CD4-positive, alpha-beta T cell (primary cell): ENCODE data around the gene ZDHHC1. TPM values are rescaled to one million over a fixed set of nuclear protein-coding genes. Genes with fewer than 3 reads are reported as not detected.

Experiments
- ATAC-seq: fragments of 200-7000 bp; cut with Tn5 transposase; one replicate; pipeline ENCODE4 v1.10.0; 2022; ENCODE audit warnings: mild to moderate bottlenecking; ENCODE audit not compliant: poor library complexity
- CTCF ChIA-PET: fragments of 350-600 bp; sonication (Branson Sonifier 250); formaldehyde crosslinking; loops from one replicate; lab custom pipeline; 2021; ENCODE audit warnings: antibody characterized with exemption, inconsistent platforms; lab: Charles Lee
- POLR2A ChIA-PET: fragments of 350-600 bp; sonication (Branson Sonifier 250); formaldehyde crosslinking; loops from one replicate; lab custom pipeline; 2021; ENCODE audit warnings: antibody characterized with exemption, inconsistent platforms; lab: Charles Lee
- DNase-seq, 14 experiments: peaks; one replicate each; pipeline ENCODE4 v3.0.0-alpha.2; 2013 to 2020; ENCODE audit warnings: mixed read lengths in 2 of 14
- H3K27ac ChIP-seq, 2 donors: one replicate each; pipeline versions ENCODE4 v1.5.1 to v1.7.0; 2013; ENCODE audit warnings: low read length in 2 of 2, low read depth in 1 of 2, mild to moderate bottlenecking in 1 of 2
- H3K27me3 ChIP-seq, 2 experiments: 1 replicate in 1 of 2; 2 replicates in 1 of 2; pipeline versions ENCODE4 v1.6.1 to v1.7.0; 2013; ENCODE audit warnings: low read length in 2 of 2, control low read depth in 1 of 2, mild to moderate bottlenecking in 1 of 2, moderate library complexity in 1 of 2; ENCODE audit not compliant: insufficient read depth in 2 of 2, control insufficient read depth in 1 of 2
- H3K36me3 ChIP-seq: one replicate; pipeline ENCODE4 v1.6.1; 2013; ENCODE audit warnings: low read length, control low read depth; ENCODE audit not compliant: insufficient read depth
- H3K4me1 ChIP-seq: one replicate; pipeline ENCODE4 v1.6.1; 2013; ENCODE audit warnings: low read length, control low read depth; ENCODE audit not compliant: insufficient read depth
- H3K4me3 ChIP-seq: one replicate; pipeline ENCODE4 v1.5.1; 2013; ENCODE audit warnings: mild to moderate bottlenecking, low read length, moderate library complexity
- H3K9me3 ChIP-seq, 2 experiments: 1 replicate in 1 of 2; 2 replicates in 1 of 2; pipeline versions ENCODE4 v1.6.1 to v1.7.0; 2013; ENCODE audit warnings: low read length in 2 of 2, mild to moderate bottlenecking in 2 of 2, control low read depth in 1 of 2, moderate library complexity in 1 of 2; ENCODE audit not compliant: control insufficient read depth in 1 of 2, insufficient read depth in 1 of 2
- H3K27ac Mint-ChIP-seq: one replicate; pipeline ENCODE4 v1.8.0; 2020; ENCODE audit warnings: mixed read lengths
- H3K27me3 Mint-ChIP-seq: one replicate; pipeline ENCODE4 v1.8.0; 2021; ENCODE audit warnings: mixed read lengths
- H3K36me3 Mint-ChIP-seq: one replicate; pipeline ENCODE4 v1.8.0; 2021; ENCODE audit warnings: low read depth, mixed read lengths
- H3K4me1 Mint-ChIP-seq: one replicate; pipeline ENCODE4 v1.8.0; 2021; ENCODE audit warnings: low read depth, mixed read lengths
- H3K4me3 Mint-ChIP-seq: one replicate; pipeline ENCODE4 v1.8.0; 2020; ENCODE audit warnings: mild to moderate bottlenecking, mixed read lengths
- H3K9me3 Mint-ChIP-seq: one replicate; pipeline ENCODE4 v1.8.0; 2020; ENCODE audit warnings: mixed read lengths
- CTCF ChIP-seq: fragments of 200-600 bp; IDR thresholded peaks from one replicate; pipeline ENCODE4 v1.8.0; 2022; ENCODE audit warnings: antibody characterized with exemption, mild to moderate bottlenecking
- intact Hi-C, 2 experiments: fragments of 100-400 bp; cut with DNase I in 1 of 2; cut with micrococcal nuclease in 1 of 2; formaldehyde crosslinking; loops; one replicate each; pipeline versions ENCODE4 v1.15.1 to v1.9.0; 2023 to 2025; cut with DNase I, micrococcal nuclease
- total RNA-seq, 174 experiments: library from RNA in 2 of 174; stranded (reverse) in 2 of 174; gene quantifications; one replicate each; pipeline ENCODE4 v1.2.3 and lab custom pipeline; 2021 to 2026

ZDHHC1 gene
- total RNA-seq, 2 experiments from 2014 or later = 0.22 TPM; not detected in 1

GRCh38 chr16:67388191-67388590 lies 28.1 kb downstream of the ZDHHC1 start:
- TF ChIP-seq CTCF = no peak
- Histone ChIP-seq H3K27ac (no peak overlapping the region), H3K36me3 (no peaks in the 10 kb centered on the region), H3K4me3 (no peak overlapping the region), H3K4me1 (peaks cover 8% of the 10 kb centered on the region), H3K27me3 (peaks cover 8 to 9% of the 10 kb centered on the region in 2 experiments), H3K9me3 (no peaks in the 10 kb centered on the region)
- ChIA-PET CTCF (no interaction called here), POLR2A (no interaction called here)
- intact Hi-C loops = no loop called here
- H3K27me3 Mint-ChIP-seq = peaks cover 18% of the 10 kb centered on the region
- H3K9me3 Mint-ChIP-seq = no peaks in the 10 kb centered on the region
- no peak for DNase-seq
- no peaks in the 10 kb centered on the region for H3K36me3 Mint-ChIP-seq
- no peak overlapping the region for H3K27ac Mint-ChIP-seq
- ATAC-seq = no peak
- no peaks in the 10 kb centered on the region for H3K4me1 Mint-ChIP-seq
- no peak overlapping the region for H3K4me3 Mint-ChIP-seq

- no peaks in the 10 kb centered on the region for H3K9me3 Mint-ChIP-seq
- no peak overlapping the region for H3K4me3 ChIP-seq
- ATAC-seq (no peak), DNase-seq (no peak)
- no peaks in the 10 kb centered on the region for H3K36me3 Mint-ChIP-seq
- CTCF ChIA-PET = no interaction called here
- no peaks in the 10 kb centered on the region for H3K9me3 ChIP-seq
- H3K27ac ChIP-seq = no peak overlapping the region
- intact Hi-C loops = no loop called here
- H3K36me3 ChIP-seq = no peaks in the 10 kb centered on the region
- no peak for TF ChIP-seq CTCF
- peaks cover 5% of the 10 kb centered on the region for H3K4me1 ChIP-seq
- H3K27me3 ChIP-seq = peaks cover 3 to 4% of the 10 kb centered on the region in 2 experiments
- POLR2A ChIA-PET = no interaction called here
- no peak overlapping the region for H3K4me3 Mint-ChIP-seq
- no peaks in the 10 kb centered on the region for H3K4me1 Mint-ChIP-seq
- peaks cover 16% of the 10 kb centered on the region for H3K27me3 Mint-ChIP-seq
- no peak overlapping the region for H3K27ac Mint-ChIP-seq
Measured at GRCh38 chr16:67387479-67388079, 28.7 kb downstream of the ZDHHC1 start.

- DNase-seq = no peak
- no peaks in the 10 kb centered on the region for H3K9me3 Mint-ChIP-seq
- H3K4me1 Mint-ChIP-seq = no peaks in the 10 kb centered on the region
- Histone ChIP-seq H3K36me3 (no peaks in the 10 kb centered on the region), H3K27ac (no peak overlapping the region), H3K4me1 (peaks cover 5% of the 10 kb centered on the region), H3K9me3 (no peaks in the 10 kb centered on the region), H3K4me3 (no peak overlapping the region), H3K27me3 (peaks cover 0 to 2% of the 10 kb centered on the region in 2 experiments)
- no peaks in the 10 kb centered on the region for H3K36me3 Mint-ChIP-seq
- no peak for TF ChIP-seq CTCF
- intact Hi-C loops = no loop called here
- no peak overlapping the region for H3K27ac Mint-ChIP-seq
- no peak overlapping the region for H3K4me3 Mint-ChIP-seq
- POLR2A ChIA-PET = no interaction called here
- no peak for ATAC-seq
- CTCF ChIA-PET = interaction anchor here (1.4 kb wide), 1 partner anchor 13 kb away, joined by 3 read pairs; no protein-coding TSS in a partner anchor
- peaks cover 9% of the 10 kb centered on the region for H3K27me3 Mint-ChIP-seq
Measured at GRCh38 chr16:67386861-67387455, 29.3 kb downstream of the ZDHHC1 start.
